Nephron (organoid): ENCODE results near the gene ITSN2.

Experiments used
- H3K27ac Mint-ChIP-seq, 3 experiments: 2 replicates each; pipeline ENCODE4 v1.8.0; 2020; ENCODE audit warnings: mixed read lengths in 3 of 3, mild to moderate bottlenecking in 2 of 3, moderate library complexity in 1 of 3
- H3K27me3 Mint-ChIP-seq: 2 replicates; pipeline ENCODE4 v1.8.0; 2021; ENCODE audit warnings: low read depth, mild to moderate bottlenecking, moderate library complexity, mixed read lengths
- H3K36me3 Mint-ChIP-seq: 2 replicates; pipeline ENCODE4 v1.8.0; 2020; ENCODE audit warnings: low read depth, mixed read lengths
- H3K4me1 Mint-ChIP-seq: 2 replicates; pipeline ENCODE4 v1.8.0; 2020; ENCODE audit warnings: mixed read lengths
- H3K4me3 Mint-ChIP-seq, 3 experiments: 2 replicates each; pipeline ENCODE4 v1.8.0; 2020; ENCODE audit warnings: mild to moderate bottlenecking in 3 of 3, mixed read lengths in 3 of 3, moderate library complexity in 2 of 3
- H3K9me3 Mint-ChIP-seq: 2 replicates; pipeline ENCODE4 v1.8.0; 2020; ENCODE audit warnings: mixed read lengths
- TF ChIP-seq, protein P1 (sequence below), 3 experiments: fragments of 200-600 bp; sonication (generic); IDR thresholded peaks; one replicate each; pipeline ENCODE4 v1.5.0; 2021; ENCODE audit warnings: antibody characterized with exemption in 3 of 3; ENCODE audit not compliant: unreplicated experiment in 3 of 3

Gene ITSN2

GRCh38 chr2:24160761-24161160 is 199.6 kb downstream of the ITSN2 start:
- Mint-ChIP-seq H3K4me3 (no peak overlapping the region), H3K4me1 (no peaks in the 10 kb centered on the region), H3K27me3 (no peaks in the 10 kb centered on the region), H3K36me3 (peaks cover 56% of the 10 kb centered on the region), H3K27ac (no peak overlapping the region), H3K9me3 (peaks cover 25% of the 10 kb centered on the region)
- TF ChIP-seq, protein P1, sequence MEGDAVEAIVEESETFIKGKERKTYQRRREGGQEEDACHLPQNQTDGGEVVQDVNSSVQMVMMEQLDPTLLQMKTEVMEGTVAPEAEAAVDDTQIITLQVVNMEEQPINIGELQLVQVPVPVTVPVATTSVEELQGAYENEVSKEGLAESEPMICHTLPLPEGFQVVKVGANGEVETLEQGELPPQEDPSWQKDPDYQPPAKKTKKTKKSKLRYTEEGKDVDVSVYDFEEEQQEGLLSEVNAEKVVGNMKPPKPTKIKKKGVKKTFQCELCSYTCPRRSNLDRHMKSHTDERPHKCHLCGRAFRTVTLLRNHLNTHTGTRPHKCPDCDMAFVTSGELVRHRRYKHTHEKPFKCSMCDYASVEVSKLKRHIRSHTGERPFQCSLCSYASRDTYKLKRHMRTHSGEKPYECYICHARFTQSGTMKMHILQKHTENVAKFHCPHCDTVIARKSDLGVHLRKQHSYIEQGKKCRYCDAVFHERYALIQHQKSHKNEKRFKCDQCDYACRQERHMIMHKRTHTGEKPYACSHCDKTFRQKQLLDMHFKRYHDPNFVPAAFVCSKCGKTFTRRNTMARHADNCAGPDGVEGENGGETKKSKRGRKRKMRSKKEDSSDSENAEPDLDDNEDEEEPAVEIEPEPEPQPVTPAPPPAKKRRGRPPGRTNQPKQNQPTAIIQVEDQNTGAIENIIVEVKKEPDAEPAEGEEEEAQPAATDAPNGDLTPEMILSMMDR (IDR thresholded peaks at IDR 0.05; ENCODE audit: unreplicated experiment in 3 of 3): no peak

DNA sequence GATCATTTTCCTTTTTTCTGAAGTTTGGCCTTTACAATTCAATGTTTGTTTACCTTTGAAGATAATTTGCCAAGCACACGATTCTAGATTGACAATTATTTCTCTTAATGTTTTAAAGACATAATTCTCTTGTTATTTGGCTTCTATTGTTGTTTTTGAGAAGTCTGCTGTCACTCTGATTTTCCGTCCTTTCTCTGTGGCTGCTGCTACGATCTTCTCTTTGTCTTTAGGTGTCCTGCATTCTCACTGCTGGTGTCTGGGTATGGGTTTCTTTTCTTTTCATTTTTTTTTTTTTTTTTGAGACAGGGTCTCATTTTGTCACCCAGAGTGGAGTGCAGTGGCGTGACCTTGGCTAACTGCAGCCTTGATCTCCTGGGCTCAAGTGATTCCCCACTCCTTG is 200.6 kb downstream of the ITSN2 start:
- Mint-ChIP-seq H3K27ac (no peak overlapping the region), H3K36me3 (peaks cover 56% of the 10 kb centered on the region), H3K4me3 (no peak overlapping the region), H3K4me1 (no peaks in the 10 kb centered on the region), H3K9me3 (peaks cover 25% of the 10 kb centered on the region), H3K27me3 (no peaks in the 10 kb centered on the region)
- TF ChIP-seq, protein P1 (IDR thresholded peaks at IDR 0.05; ENCODE audit: unreplicated experiment in 3 of 3): no peak

- TF ChIP-seq, protein P1 (IDR thresholded peaks at IDR 0.05; ENCODE audit: unreplicated experiment in 3 of 3): no peak
- peaks cover 25% of the 10 kb centered on the region for H3K9me3 Mint-ChIP-seq
- no peaks in the 10 kb centered on the region for H3K4me1 Mint-ChIP-seq
- no peaks in the 10 kb centered on the region for H3K27me3 Mint-ChIP-seq
- peaks cover 56% of the 10 kb centered on the region for H3K36me3 Mint-ChIP-seq
- no peak overlapping the region for H3K27ac Mint-ChIP-seq
- no peak overlapping the region for H3K4me3 Mint-ChIP-seq
Measured at GRCh38 chr2:24158131-24158530, 202.2 kb downstream of the ITSN2 start.

DNA sequence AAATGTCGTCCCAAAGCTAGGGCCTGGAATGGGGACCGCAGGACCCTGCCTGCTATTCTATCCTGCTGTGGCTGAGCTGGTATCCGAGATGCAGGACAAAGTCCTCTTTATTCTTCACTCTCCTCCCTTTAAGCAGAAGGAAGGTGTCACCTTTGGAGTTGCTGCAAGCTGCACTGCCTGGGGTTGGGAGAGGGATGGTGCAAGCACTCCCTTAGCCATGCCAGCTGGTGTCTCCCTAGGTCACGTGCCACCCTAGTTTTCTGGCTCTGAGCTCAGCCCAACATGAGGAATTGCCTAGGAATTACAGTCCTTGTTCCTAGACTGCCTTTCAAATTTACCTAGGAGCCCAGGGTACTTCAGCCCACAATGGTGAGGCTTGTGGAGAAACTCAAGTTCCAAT is 206.9 kb downstream of the ITSN2 start:
- TF ChIP-seq, protein P1 (IDR thresholded peaks at IDR 0.05; ENCODE audit: unreplicated experiment in 3 of 3): no peak
- Mint-ChIP-seq H3K36me3 (peaks cover 45% of the 10 kb centered on the region), H3K9me3 (peaks cover 15% of the 10 kb centered on the region), H3K4me3 (no peak overlapping the region), H3K27ac (no peak overlapping the region), H3K27me3 (no peaks in the 10 kb centered on the region), H3K4me1 (no peaks in the 10 kb centered on the region)
